GM13977 (cell line): Measurements from ENCODE around the gene DYNC2H1.

Source experiments
- DNase-seq: peaks from one replicate; pipeline ENCODE4 v3.0.0; 2012; ENCODE audit warnings: low spot score
- in situ Hi-C: fragments of 300-500 bp; cut with MboI; formaldehyde crosslinking; loops from one replicate; pipeline ENCODE4 v1.12.0; 2022; ENCODE audit warnings: low sequenced_read_pairs, low pct_unique_long_range_greater_than_20kb, mixed read lengths, inconsistent platforms; ENCODE audit not compliant: unreplicated experiment
- TF ChIP-seq, protein P1 (sequence below): IDR thresholded peaks from 2 replicates; pipeline ENCODE4 v1.5.1; 2012; ENCODE audit warnings: mild to moderate bottlenecking, control low read depth; ENCODE audit not compliant: insufficient read depth; ENCODE audit errors: extremely low read depth, missing control alignments

DYNC2H1 gene

GRCh38 chr11:103395612-103396011, 286.4 kb downstream of the DYNC2H1 start:
- TF ChIP-seq, protein P1, sequence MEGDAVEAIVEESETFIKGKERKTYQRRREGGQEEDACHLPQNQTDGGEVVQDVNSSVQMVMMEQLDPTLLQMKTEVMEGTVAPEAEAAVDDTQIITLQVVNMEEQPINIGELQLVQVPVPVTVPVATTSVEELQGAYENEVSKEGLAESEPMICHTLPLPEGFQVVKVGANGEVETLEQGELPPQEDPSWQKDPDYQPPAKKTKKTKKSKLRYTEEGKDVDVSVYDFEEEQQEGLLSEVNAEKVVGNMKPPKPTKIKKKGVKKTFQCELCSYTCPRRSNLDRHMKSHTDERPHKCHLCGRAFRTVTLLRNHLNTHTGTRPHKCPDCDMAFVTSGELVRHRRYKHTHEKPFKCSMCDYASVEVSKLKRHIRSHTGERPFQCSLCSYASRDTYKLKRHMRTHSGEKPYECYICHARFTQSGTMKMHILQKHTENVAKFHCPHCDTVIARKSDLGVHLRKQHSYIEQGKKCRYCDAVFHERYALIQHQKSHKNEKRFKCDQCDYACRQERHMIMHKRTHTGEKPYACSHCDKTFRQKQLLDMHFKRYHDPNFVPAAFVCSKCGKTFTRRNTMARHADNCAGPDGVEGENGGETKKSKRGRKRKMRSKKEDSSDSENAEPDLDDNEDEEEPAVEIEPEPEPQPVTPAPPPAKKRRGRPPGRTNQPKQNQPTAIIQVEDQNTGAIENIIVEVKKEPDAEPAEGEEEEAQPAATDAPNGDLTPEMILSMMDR: no peak
- DNase-seq: no peak
- in situ Hi-C loops: no loop called here

DNA sequence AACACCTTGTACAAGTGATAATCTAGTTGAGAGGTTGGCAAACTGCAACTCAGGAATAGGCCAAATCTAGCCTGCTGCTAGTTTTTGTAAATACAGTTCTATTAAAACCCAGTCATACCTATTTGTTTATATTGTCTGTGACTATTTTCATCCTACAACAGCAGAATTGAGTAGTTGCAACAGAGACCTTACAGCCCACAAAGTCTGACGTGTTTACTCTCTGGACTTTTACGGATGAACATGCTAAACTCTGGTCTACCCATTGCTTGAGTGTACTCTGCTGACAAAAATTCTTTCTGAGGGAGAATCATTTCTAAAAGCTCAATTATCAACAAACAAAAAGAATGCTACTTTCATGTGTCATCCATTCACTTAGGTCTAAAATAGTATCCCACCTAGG, 287.0 kb downstream of the DYNC2H1 start:
- TF ChIP-seq, protein P1: no peak
- in situ Hi-C loops: no loop called here
- DNase-seq: no peak

DNA sequence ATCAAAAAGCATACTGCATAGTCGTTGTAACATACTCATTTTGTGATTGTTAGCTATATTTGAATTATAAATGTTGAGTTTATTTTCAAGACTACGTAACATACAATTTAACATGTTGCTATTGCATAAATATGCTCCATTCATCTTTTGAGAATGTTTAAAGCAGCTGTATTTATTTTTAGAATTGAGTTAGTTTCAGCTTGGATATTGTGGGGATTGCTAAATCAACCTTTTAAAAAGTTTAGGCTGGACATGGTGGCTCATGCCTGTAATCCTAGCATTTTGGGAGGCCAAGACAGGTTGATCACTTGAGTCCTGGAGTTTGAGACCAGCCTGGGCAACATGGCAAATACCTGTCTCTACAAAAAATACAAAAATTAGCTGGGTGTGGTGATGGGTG, 288.1 kb downstream of the DYNC2H1 start:
- no peak for DNase-seq
- TF ChIP-seq, protein P1: no peak
- in situ Hi-C loops: no loop called here

DNA sequence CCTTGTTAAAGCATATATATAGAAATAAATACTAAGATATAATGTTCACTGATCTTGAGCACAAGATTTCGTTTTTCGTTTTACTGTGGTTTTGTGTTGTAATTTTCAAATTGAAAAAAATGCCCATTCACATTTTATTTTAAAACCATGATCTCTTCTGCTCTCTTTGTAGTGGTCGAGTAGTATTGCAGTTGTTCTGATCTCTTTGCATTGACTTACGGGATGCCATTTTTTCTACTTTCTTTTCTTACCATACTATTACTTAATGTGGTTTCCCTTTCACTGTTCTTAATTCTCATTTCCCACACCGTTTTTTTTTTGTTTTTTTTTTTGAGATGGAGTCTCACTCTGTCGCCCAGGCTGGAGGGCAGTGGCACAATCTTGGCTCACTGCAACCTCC, 289.6 kb downstream of the DYNC2H1 start:
- no peak for DNase-seq
- in situ Hi-C loops: no loop called here
- TF ChIP-seq, protein P1: no peak

GRCh38 chr11:103406357-103406756, 297.1 kb downstream of the DYNC2H1 start:
- in situ Hi-C loops: no loop called here
- TF ChIP-seq, protein P1: no peak
- no peak for DNase-seq

GRCh38 chr11:103407641-103408040, 298.4 kb downstream of the DYNC2H1 start:
- in situ Hi-C loops: no loop called here
- TF ChIP-seq, protein P1: no peak
- DNase-seq: no peak
